GM12878 (cell line): Measurements from ENCODE around the gene HSP90AB1. TPM values are rescaled to one million over a fixed set of nuclear protein-coding genes. Genes with fewer than 3 reads are reported as not detected.

ENCODE experiments used
- BHLHE40 ChIP-seq, 2 experiments: fragments of 450-650 bp in 1 of 2; IDR thresholded peaks; 2 replicates each; pipeline ENCODE4 v1.6.1; 2011 to 2017; ENCODE audit warnings: low read depth in 2 of 2, borderline replicate concordance in 1 of 2, improper control_type of control experiment in 1 of 2, low read length in 1 of 2, mild to moderate bottlenecking in 1 of 2
- BRCA1 ChIP-seq: IDR thresholded peaks from 2 replicates; pipeline ENCODE4 v1.6.1; 2011; ENCODE audit warnings: low read depth, low read length, improper control_type of control experiment
- EED ChIP-seq: sonication (generic); IDR thresholded peaks from 2 replicates; pipeline ENCODE4 v1.6.1; 2016; ENCODE audit warnings: antibody characterized with exemption, low read depth
- HCFC1 ChIP-seq: fragments of 150-350 bp; IDR thresholded peaks from 2 replicates; pipeline ENCODE4 v1.6.1; 2014; ENCODE audit warnings: low read length
- MYC ChIP-seq: IDR thresholded peaks from 2 replicates; pipeline ENCODE4 v1.6.1; 2011; ENCODE audit warnings: mild to moderate bottlenecking, low read length, moderate library complexity, inconsistent platforms; ENCODE audit not compliant: insufficient read depth, insufficient replicate concordance, insufficient read length, severe bottlenecking
- POLR2AphosphoS2 ChIP-seq: IDR thresholded peaks from 2 replicates; pipeline ENCODE4 v1.6.1; 2011; ENCODE audit warnings: low read depth, mild to moderate bottlenecking, low read length, improper control_type of control experiment, moderate library complexity
- RAD51 ChIP-seq: fragments of 450-650 bp; IDR thresholded peaks from 2 replicates; pipeline ENCODE4 v1.6.1; 2016; ENCODE audit warnings: moderate library complexity, mild to moderate bottlenecking, inconsistent platforms
- RUNX3 ChIP-seq: IDR thresholded peaks from 2 replicates; pipeline ENCODE4 v1.6.1; 2012; ENCODE audit warnings: low read length, inconsistent platforms
- SMAD1 ChIP-seq: fragments of 450-650 bp; IDR thresholded peaks from 2 replicates; pipeline ENCODE4 v1.6.1; 2018; ENCODE audit warnings: mild to moderate bottlenecking, low read depth; ENCODE audit not compliant: partially characterized antibody
- SMARCA5 ChIP-seq: fragments of 450-650 bp; IDR thresholded peaks from 2 replicates; pipeline ENCODE4 v1.6.1; 2017; ENCODE audit warnings: mild to moderate bottlenecking
- SREBF2 ChIP-seq: IDR thresholded peaks from 2 replicates; pipeline ENCODE4 v1.6.1; 2012; ENCODE audit warnings: mild to moderate bottlenecking, low read length
- TCF12 ChIP-seq: IDR thresholded peaks from 2 replicates; pipeline ENCODE4 v1.6.1; 2011; ENCODE audit warnings: low read depth, mild to moderate bottlenecking, low read length
- ZSCAN29 ChIP-seq: fragments of 450-650 bp; IDR thresholded peaks from 2 replicates; pipeline ENCODE4 v1.6.1; 2017; ENCODE audit warnings: mild to moderate bottlenecking, moderate library complexity
- polyA plus RNA-seq, 11 experiments: library from polyadenylated mRNA; depleted of rRNA in 4 of 11; unstranded in 6 of 11; stranded (reverse) in 5 of 11; fragments of >200 nt; fragmentation: Nextera tagmentation in 4 of 11; fragmentation: Illumina TruSeq in 1 of 11; extraction: Ambion mirVana in 4 of 11; extraction: Trizol in 1 of 11; gene quantifications; 1 replicate in 1 of 11; 2 replicates in 10 of 11; pipeline versions ENCODE4 v1.2.1 to v1.2.3, GENCODE V29; 2011 to 2016; ENCODE audit warnings: inconsistent platforms in 2 of 11, missing spikeins in 2 of 11, low read depth in 1 of 11
- total RNA-seq, 4 experiments: library from RNA; depleted of rRNA in 3 of 4; stranded (reverse); fragments of >200 nt in 3 of 4; fragmentation: Illumina TruSeq in 1 of 4; extraction: Trizol in 1 of 4; gene quantifications; 2 replicates each; pipeline versions ENCODE4 v1.2.1 to v1.2.3, GENCODE V29; 2013 to 2021
- TF ChIP-seq, protein P1 (sequence below): fragments of 450-650 bp; IDR thresholded peaks from 2 replicates; pipeline ENCODE4 v1.6.1; 2014; ENCODE audit warnings: mild to moderate bottlenecking
- TF ChIP-seq, protein P2 (sequence below): fragments of 450-650 bp; IDR thresholded peaks from 2 replicates; pipeline ENCODE4 v1.6.1; 2017; ENCODE audit warnings: mild to moderate bottlenecking
- TF ChIP-seq, protein P3 (sequence below): IDR thresholded peaks from 2 replicates; pipeline ENCODE4 v1.6.1; 2012; ENCODE audit warnings: mild to moderate bottlenecking, low read depth, low read length
- TF ChIP-seq, protein P4 (sequence below): fragments of 450-650 bp; formaldehyde crosslinking; IDR thresholded peaks from 2 replicates; pipeline ENCODE4 v1.4.0; 2022; ENCODE audit warnings: mild to moderate bottlenecking, moderate library complexity
- TF ChIP-seq, protein P5 (sequence below), 3 experiments: IDR thresholded peaks in 2 of 3; conservative IDR thresholded peaks in 1 of 3; 2 replicates each; pipeline ENCODE4 v1.5.1; 2011; ENCODE audit warnings: low read depth in 3 of 3, low read length in 3 of 3, mild to moderate bottlenecking in 3 of 3, control low read depth in 2 of 3, moderate library complexity in 2 of 3, inconsistent platforms in 1 of 3, mixed read lengths in 1 of 3; ENCODE audit not compliant: control insufficient read depth in 2 of 3, insufficient read depth in 1 of 3; ENCODE audit errors: extremely low read depth in 1 of 3

The HSP90AB1 gene
- total and polyA plus RNA-seq, 10 of the 15 experiments (the other 5 are each of a cell fraction or from before 2014, with no cell fraction given): 988 to 1,682 (median 1,146) TPM

DNA sequence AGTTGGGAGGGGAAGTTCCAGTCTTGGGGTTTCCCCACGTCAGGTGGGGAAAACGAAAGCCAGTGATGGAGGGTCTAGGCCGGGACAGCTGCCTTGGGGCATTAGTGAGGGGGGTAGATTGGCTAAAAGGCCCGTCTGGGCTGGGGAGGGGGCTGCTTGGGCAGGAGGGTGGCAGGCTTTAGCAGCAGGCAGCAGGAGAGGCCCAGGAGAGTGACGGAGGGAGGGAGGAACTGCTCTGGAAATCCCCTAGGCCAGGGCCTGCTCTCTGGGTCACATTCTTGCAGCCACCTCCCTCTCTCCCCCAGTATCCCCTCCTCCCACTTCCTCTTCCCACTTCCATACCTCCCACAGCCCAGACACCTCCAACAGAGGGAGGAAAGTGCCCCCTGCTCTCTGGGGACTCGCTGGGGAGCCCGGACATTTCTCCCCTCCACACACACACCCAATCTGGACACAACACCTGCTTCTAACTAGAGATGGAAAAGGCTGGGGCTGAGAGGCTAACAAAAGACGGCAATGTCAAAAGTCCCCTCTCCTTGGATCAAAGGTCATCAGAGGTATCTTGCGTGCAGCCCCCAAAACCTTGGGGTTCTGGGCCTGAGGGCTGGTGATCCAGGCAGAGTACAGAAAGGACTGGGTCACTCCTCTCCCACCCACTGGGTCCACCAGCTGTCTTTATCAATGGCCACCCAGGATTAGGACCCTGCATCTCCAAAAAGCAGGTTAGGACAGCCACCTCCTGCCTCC, 16.6 kb downstream of the HSP90AB1 start (continued):
- TF ChIP-seq, protein P1, sequence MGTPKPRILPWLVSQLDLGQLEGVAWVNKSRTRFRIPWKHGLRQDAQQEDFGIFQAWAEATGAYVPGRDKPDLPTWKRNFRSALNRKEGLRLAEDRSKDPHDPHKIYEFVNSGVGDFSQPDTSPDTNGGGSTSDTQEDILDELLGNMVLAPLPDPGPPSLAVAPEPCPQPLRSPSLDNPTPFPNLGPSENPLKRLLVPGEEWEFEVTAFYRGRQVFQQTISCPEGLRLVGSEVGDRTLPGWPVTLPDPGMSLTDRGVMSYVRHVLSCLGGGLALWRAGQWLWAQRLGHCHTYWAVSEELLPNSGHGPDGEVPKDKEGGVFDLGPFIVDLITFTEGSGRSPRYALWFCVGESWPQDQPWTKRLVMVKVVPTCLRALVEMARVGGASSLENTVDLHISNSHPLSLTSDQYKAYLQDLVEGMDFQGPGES: no peak
- TF ChIP-seq HCFC1 (no peak), RUNX3 (no peak), SMARCA5 (no peak), POLR2AphosphoS2 (peak; percentile 23), SMAD1 (peak; percentile 76), BRCA1 (no peak), ZSCAN29 (no peak), TCF12 (peak; percentile 73), EED (peak; percentile 89), RAD51 (peak; percentile 14; the same call in 1 of the 2 replicates), SREBF2 (no peak), MYC (no peak), BHLHE40 (IDR thresholded peaks at IDR 0.05; ENCODE audit: borderline replicate concordance in 1 of 2, low read depth in 2 of 2, low read length in 1 of 2) (peak; percentile 54; a peak in 2 of 4 replicates)
- TF ChIP-seq, protein P2, sequence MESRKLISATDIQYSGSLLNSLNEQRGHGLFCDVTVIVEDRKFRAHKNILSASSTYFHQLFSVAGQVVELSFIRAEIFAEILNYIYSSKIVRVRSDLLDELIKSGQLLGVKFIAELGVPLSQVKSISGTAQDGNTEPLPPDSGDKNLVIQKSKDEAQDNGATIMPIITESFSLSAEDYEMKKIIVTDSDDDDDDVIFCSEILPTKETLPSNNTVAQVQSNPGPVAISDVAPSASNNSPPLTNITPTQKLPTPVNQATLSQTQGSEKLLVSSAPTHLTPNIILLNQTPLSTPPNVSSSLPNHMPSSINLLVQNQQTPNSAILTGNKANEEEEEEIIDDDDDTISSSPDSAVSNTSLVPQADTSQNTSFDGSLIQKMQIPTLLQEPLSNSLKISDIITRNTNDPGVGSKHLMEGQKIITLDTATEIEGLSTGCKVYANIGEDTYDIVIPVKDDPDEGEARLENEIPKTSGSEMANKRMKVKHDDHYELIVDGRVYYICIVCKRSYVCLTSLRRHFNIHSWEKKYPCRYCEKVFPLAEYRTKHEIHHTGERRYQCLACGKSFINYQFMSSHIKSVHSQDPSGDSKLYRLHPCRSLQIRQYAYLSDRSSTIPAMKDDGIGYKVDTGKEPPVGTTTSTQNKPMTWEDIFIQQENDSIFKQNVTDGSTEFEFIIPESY: no peak
- TF ChIP-seq, protein P3, sequence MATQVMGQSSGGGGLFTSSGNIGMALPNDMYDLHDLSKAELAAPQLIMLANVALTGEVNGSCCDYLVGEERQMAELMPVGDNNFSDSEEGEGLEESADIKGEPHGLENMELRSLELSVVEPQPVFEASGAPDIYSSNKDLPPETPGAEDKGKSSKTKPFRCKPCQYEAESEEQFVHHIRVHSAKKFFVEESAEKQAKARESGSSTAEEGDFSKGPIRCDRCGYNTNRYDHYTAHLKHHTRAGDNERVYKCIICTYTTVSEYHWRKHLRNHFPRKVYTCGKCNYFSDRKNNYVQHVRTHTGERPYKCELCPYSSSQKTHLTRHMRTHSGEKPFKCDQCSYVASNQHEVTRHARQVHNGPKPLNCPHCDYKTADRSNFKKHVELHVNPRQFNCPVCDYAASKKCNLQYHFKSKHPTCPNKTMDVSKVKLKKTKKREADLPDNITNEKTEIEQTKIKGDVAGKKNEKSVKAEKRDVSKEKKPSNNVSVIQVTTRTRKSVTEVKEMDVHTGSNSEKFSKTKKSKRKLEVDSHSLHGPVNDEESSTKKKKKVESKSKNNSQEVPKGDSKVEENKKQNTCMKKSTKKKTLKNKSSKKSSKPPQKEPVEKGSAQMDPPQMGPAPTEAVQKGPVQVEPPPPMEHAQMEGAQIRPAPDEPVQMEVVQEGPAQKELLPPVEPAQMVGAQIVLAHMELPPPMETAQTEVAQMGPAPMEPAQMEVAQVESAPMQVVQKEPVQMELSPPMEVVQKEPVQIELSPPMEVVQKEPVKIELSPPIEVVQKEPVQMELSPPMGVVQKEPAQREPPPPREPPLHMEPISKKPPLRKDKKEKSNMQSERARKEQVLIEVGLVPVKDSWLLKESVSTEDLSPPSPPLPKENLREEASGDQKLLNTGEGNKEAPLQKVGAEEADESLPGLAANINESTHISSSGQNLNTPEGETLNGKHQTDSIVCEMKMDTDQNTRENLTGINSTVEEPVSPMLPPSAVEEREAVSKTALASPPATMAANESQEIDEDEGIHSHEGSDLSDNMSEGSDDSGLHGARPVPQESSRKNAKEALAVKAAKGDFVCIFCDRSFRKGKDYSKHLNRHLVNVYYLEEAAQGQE: no peak; the same call in 1 of the 2 replicates
- TF ChIP-seq, protein P4, sequence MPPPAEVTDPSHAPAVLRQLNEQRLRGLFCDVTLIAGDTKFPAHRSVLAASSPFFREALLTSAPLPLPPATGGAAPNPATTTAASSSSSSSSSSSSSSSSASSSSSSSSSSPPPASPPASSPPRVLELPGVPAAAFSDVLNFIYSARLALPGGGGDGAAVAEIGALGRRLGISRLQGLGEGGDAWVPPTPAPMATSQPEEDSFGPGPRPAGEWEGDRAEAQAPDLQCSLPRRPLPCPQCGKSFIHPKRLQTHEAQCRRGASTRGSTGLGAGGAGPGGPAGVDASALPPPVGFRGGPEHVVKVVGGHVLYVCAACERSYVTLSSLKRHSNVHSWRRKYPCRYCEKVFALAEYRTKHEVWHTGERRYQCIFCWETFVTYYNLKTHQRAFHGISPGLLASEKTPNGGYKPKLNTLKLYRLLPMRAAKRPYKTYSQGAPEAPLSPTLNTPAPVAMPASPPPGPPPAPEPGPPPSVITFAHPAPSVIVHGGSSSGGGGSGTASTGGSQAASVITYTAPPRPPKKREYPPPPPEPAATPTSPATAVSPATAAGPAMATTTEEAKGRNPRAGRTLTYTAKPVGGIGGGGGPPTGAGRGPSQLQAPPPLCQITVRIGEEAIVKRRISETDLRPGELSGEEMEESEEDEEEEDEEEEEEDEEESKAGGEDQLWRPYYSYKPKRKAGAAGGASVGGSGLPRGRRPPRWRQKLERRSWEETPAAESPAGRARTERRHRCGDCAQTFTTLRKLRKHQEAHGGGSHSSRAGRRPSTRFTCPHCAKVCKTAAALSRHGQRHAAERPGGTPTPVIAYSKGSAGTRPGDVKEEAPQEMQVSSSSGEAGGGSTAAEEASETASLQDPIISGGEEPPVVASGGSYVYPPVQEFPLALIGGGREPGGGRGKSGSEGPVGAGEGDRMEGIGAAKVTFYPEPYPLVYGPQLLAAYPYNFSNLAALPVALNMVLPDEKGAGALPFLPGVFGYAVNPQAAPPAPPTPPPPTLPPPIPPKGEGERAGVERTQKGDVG (CRISPR knock-in tag): no peak
- TF ChIP-seq, protein P5, sequence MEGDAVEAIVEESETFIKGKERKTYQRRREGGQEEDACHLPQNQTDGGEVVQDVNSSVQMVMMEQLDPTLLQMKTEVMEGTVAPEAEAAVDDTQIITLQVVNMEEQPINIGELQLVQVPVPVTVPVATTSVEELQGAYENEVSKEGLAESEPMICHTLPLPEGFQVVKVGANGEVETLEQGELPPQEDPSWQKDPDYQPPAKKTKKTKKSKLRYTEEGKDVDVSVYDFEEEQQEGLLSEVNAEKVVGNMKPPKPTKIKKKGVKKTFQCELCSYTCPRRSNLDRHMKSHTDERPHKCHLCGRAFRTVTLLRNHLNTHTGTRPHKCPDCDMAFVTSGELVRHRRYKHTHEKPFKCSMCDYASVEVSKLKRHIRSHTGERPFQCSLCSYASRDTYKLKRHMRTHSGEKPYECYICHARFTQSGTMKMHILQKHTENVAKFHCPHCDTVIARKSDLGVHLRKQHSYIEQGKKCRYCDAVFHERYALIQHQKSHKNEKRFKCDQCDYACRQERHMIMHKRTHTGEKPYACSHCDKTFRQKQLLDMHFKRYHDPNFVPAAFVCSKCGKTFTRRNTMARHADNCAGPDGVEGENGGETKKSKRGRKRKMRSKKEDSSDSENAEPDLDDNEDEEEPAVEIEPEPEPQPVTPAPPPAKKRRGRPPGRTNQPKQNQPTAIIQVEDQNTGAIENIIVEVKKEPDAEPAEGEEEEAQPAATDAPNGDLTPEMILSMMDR (IDR thresholded peaks at IDR 0.05 in 2 of 3, conservative IDR thresholded peaks at IDR 0.05 in 1 of 3; ENCODE audit: control insufficient read depth in 2 of 3, extremely low read depth in 1 of 3, insufficient read depth in 1 of 3, low read depth in 3 of 3, low read length in 3 of 3): no peak
